SK-N-SH treated with all-trans-retinoic acid at 6 μM for 48 hours (cell line): ENCODE results near the gene SLC22A12.

Experiments used
- ATAC-seq: fragments of 200-7000 bp; cut with Tn5 transposase; 3 replicates; pipeline ENCODE4 v1.9.1; 2020; ENCODE audit warnings: mild to moderate bottlenecking, moderate library complexity
- ARNTL ChIP-seq: fragments of 450-650 bp; formaldehyde crosslinking; IDR thresholded peaks from 2 replicates; pipeline ENCODE4 v1.5.0; 2020; ENCODE audit warnings: low read depth, mild to moderate bottlenecking, moderate library complexity, borderline replicate concordance
- BACH2 ChIP-seq: fragments of 250-450 bp; sonication (Bioruptor Pico); IDR thresholded peaks from 2 replicates; pipeline ENCODE4 v1.9.0; 2021; ENCODE audit warnings: mild to moderate bottlenecking, borderline replicate concordance
- CSDC2 ChIP-seq: fragments of 250-450 bp; sonication (Bioruptor Pico); IDR thresholded peaks from 2 replicates; pipeline ENCODE4 v1.5.0; 2020; ENCODE audit warnings: mild to moderate bottlenecking, moderate library complexity
- CSRNP3 ChIP-seq: fragments of 250-450 bp; sonication (Bioruptor Pico); IDR thresholded peaks from 2 replicates; pipeline ENCODE4 v1.5.1; 2021; ENCODE audit warnings: mild to moderate bottlenecking, moderate library complexity
- ESRRG ChIP-seq: fragments of 250-450 bp; sonication (Bioruptor Pico); IDR thresholded peaks from 2 replicates; pipeline ENCODE4 v1.6.1; 2021; ENCODE audit warnings: mild to moderate bottlenecking
- ISL1 ChIP-seq: fragments of 250-450 bp; sonication (Bioruptor Pico); IDR thresholded peaks from 2 replicates; pipeline ENCODE4 v2.1.2; 2022; ENCODE audit warnings: mild to moderate bottlenecking, moderate library complexity
- OSR1 ChIP-seq: fragments of 250-450 bp; sonication (Bioruptor Pico); IDR thresholded peaks from 2 replicates; pipeline ENCODE4 v1.8.0; 2022; ENCODE audit warnings: moderate library complexity, mild to moderate bottlenecking, inconsistent platforms
- PATZ1 ChIP-seq: fragments of 250-450 bp; sonication (Bioruptor Pico); IDR thresholded peaks from 2 replicates; pipeline ENCODE4 v1.8.0; 2020; ENCODE audit warnings: mild to moderate bottlenecking, moderate library complexity, borderline replicate concordance
- POU6F1 ChIP-seq: fragments of 250-450 bp; sonication (Bioruptor Pico); IDR thresholded peaks from 2 replicates; pipeline ENCODE4 v1.8.0; 2021; ENCODE audit warnings: low read depth, mild to moderate bottlenecking, moderate library complexity, borderline replicate concordance
- PPARA ChIP-seq: fragments of 250-450 bp; sonication (Bioruptor Pico); IDR thresholded peaks from 2 replicates; pipeline ENCODE4 v1.5.0; 2020; ENCODE audit warnings: mild to moderate bottlenecking, borderline replicate concordance
- RARB ChIP-seq: fragments of 250-450 bp; sonication (Bioruptor Pico); IDR thresholded peaks from 2 replicates; pipeline ENCODE4 v1.8.0; 2021; ENCODE audit warnings: mild to moderate bottlenecking, moderate library complexity
- SNAI2 ChIP-seq: fragments of 250-450 bp; sonication (Bioruptor Pico); IDR thresholded peaks from 2 replicates; pipeline ENCODE4 v1.5.0; 2020; ENCODE audit warnings: mild to moderate bottlenecking, moderate library complexity
- TCF4 ChIP-seq: fragments of 250-450 bp; sonication (Bioruptor Pico); IDR thresholded peaks from 2 replicates; pipeline ENCODE4 v1.8.0; 2021; ENCODE audit warnings: mild to moderate bottlenecking, moderate library complexity, borderline replicate concordance
- TSHZ2 ChIP-seq: fragments of 250-450 bp; sonication (Bioruptor Pico); IDR thresholded peaks from 2 replicates; pipeline ENCODE4 v1.5.0; 2020; ENCODE audit warnings: mild to moderate bottlenecking, moderate library complexity
- ZC3H10 ChIP-seq: fragments of 250-450 bp; sonication (Bioruptor Pico); IDR thresholded peaks from 2 replicates; pipeline ENCODE4 v1.5.1; 2021; ENCODE audit warnings: mild to moderate bottlenecking, moderate library complexity
- ZFP3 ChIP-seq: fragments of 250-450 bp; sonication (Bioruptor Pico); IDR thresholded peaks from 2 replicates; pipeline ENCODE4 v1.5.0; 2020; ENCODE audit warnings: mild to moderate bottlenecking, moderate library complexity
- ZFP30 ChIP-seq: fragments of 450-650 bp; formaldehyde crosslinking; IDR thresholded peaks from 2 replicates; pipeline ENCODE4 v1.5.0; 2022; ENCODE audit warnings: mild to moderate bottlenecking, moderate library complexity
- ZNF565 ChIP-seq: fragments of 450-650 bp; formaldehyde crosslinking; conservative IDR thresholded peaks from 2 replicates; pipeline ENCODE4 v1.5.0; 2020; ENCODE audit warnings: low read depth, mild to moderate bottlenecking, moderate library complexity
- ZNF70 ChIP-seq: fragments of 450-650 bp; formaldehyde crosslinking; IDR thresholded peaks from 2 replicates; pipeline ENCODE4 v1.5.0; 2020; ENCODE audit warnings: mild to moderate bottlenecking, moderate library complexity
- ZNF8 ChIP-seq: fragments of 450-650 bp; formaldehyde crosslinking; IDR thresholded peaks from 2 replicates; pipeline ENCODE4 v1.5.0; 2020; ENCODE audit warnings: mild to moderate bottlenecking, moderate library complexity

Gene SLC22A12

DNA sequence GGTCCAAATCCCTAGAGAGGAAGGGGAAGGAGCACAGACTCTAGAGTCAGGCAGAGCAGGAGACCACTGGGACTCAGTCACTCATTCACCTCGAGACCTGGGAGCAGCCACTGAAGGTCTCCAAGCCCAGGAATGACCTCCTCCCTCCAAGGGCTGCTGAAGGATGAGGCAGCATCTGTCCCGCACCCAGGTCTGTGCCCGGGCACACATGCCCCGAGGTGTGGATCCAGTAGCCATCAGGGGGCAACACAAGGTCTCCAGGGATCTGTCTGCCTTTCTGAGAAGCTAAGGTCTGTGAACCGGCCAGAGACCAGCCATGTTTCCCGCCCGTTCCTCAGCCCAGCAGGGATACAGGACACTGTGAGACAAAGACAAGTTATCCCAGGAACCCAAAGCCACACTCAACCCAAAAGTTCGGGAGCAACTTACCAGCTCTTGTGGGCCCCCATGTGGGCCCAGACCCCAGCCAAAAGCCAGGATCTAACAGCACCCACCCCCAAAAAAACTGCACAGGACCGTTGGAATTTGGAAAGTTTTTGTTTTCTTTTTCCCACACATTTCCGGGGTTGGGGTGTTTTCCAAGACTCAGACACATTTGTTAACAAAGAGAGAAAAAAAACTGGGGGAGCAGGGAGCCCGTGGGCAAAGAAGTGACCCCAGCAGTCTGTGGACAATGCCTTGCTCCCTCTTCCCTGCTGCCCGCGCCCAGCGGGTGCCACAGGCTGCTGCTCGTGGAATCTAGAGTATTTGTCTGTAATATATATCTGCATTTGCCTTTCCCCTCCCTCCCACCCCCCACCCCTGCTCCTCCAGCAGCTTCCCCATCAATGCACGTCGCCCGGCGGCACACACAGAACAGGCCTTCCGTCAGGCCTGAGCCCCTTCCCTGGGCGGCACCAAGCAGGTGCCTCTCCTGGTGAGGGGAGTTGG is 14.9 kb downstream of the SLC22A12 start:
- no peak for ATAC-seq
- TF ChIP-seq CSDC2 (no peak), CSRNP3 (CRISPR knock-in tag) (no peak), TSHZ2 (no peak), PPARA (CRISPR knock-in tag) (no peak), ESRRG (CRISPR knock-in tag) (no peak), BACH2 (no peak), SNAI2 (CRISPR knock-in tag) (no peak), ARNTL (CRISPR knock-in tag) (no peak), TCF4 (CRISPR knock-in tag) (no peak), ISL1 (CRISPR knock-in tag) (no peak), ZNF70 (CRISPR knock-in tag) (no peak), POU6F1 (CRISPR knock-in tag) (no peak), OSR1 (CRISPR knock-in tag) (no peak), ZFP3 (CRISPR knock-in tag) (no peak)

DNA sequence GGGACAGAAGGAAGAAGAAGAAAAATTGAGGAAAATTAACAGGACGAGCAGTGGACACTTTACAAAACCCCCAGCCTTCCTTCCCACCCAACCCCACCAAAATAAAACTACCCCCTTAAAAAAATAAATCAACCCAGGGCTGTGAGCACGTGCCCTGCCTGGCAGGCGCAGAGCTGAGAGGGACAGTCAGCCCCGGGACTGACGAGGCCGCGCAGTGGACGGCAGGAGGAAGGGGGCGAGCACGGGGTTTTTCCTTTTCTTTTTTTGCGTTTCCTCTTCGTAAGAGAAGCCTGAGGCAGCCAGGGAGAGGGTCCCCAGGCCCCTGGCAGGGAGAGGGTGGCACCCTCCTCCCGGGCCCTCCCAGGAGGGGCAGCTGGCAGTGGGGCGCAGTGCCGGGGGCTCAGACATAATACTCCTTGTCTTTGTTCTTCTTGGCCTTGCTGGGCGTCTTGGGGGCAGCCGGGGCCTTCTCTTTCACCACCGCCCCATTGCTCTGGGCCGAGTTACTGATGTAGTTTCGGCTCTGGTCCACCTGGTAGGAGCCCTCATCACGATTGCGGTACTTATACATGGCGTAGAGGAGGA is 15.9 kb downstream of the SLC22A12 start:
- no peak for ATAC-seq
- no peak for TF ChIP-seq ZNF70 (CRISPR knock-in tag)
- TF ChIP-seq PATZ1, result no peak
- TF ChIP-seq BACH2, result no peak
- TF ChIP-seq ZFP30 (CRISPR knock-in tag), result no peak
- no peak for TF ChIP-seq ESRRG (CRISPR knock-in tag)

GRCh38 chr11:64607381-64607985 is 16.5 kb downstream of the SLC22A12 start:
- ATAC-seq, result no peak
- TF ChIP-seq ZC3H10 (CRISPR knock-in tag), result no peak
- TF ChIP-seq SNAI2 (CRISPR knock-in tag), result no peak
- no peak for TF ChIP-seq TCF4 (CRISPR knock-in tag)
- no peak for TF ChIP-seq CSDC2
- TF ChIP-seq OSR1 (CRISPR knock-in tag), result no peak
- TF ChIP-seq ZFP30 (CRISPR knock-in tag), result no peak
- TF ChIP-seq PATZ1, result no peak
- TF ChIP-seq TSHZ2, result no peak
- TF ChIP-seq RARB (CRISPR knock-in tag), result no peak
- no peak for TF ChIP-seq POU6F1 (CRISPR knock-in tag)
- no peak for TF ChIP-seq ZNF8
- TF ChIP-seq ZNF565 (CRISPR knock-in tag), result no peak
- TF ChIP-seq ZFP3 (CRISPR knock-in tag), result no peak
